Psoas muscle (tissue), 8 donors: ENCODE measurements around the gene RIPOR2. TPM values are rescaled to one million over a fixed set of nuclear protein-coding genes. Genes with fewer than 3 reads are reported as not detected.

Experiments
- ATAC-seq, 4 donors: fragments of 200-7000 bp; cut with Tn5 transposase; one replicate each; pipeline ENCODE4 v1.9.1; 2020; ENCODE audit warnings: moderate library complexity in 3 of 4, mild to moderate bottlenecking in 2 of 4
- DNase-seq, 2 donors: peaks; one replicate each; pipeline ENCODE4 v3.0.0-alpha.2; 2020
- H3K27ac ChIP-seq: fragments of 200-600 bp; one replicate; pipeline ENCODE4 v1.8.0; 2022
- H3K27me3 ChIP-seq, 3 donors: fragments of 200-600 bp in 1 of 3; one replicate each; pipeline versions ENCODE4 v1.6.1 to v1.8.0; 2013 to 2022; ENCODE audit warnings: low read length in 2 of 3, mild to moderate bottlenecking in 2 of 3, moderate library complexity in 1 of 3; ENCODE audit not compliant: insufficient read depth in 3 of 3
- H3K36me3 ChIP-seq, 2 donors: fragments of 200-600 bp in 1 of 2; one replicate each; pipeline versions ENCODE4 v1.6.1 to v1.8.0; 2013 to 2022; ENCODE audit warnings: low read depth in 1 of 2, mild to moderate bottlenecking in 1 of 2, moderate library complexity in 1 of 2; ENCODE audit not compliant: insufficient read depth in 1 of 2
- H3K4me1 ChIP-seq: fragments of 200-600 bp; one replicate; pipeline ENCODE4 v1.8.0; 2022
- H3K4me3 ChIP-seq: fragments of 200-600 bp; one replicate; pipeline ENCODE4 v1.8.0; 2022; ENCODE audit warnings: mild to moderate bottlenecking
- H3K9me3 ChIP-seq: fragments of 200-600 bp; one replicate; pipeline ENCODE4 v1.8.0; 2022
- WGBS, 3 donors: extraction: QIAGEN DNeasy Blood & Tissue Kit; methylation state at CpG; one replicate each; pipeline versions ENCODE4 v1.1.6 to v1.1.7; 2013; 5-methylcytosine and 5-hydroxymethylcytosine counted together
- intact Hi-C, 2 donors: fragments of 100-400 bp; cut with DNase I; formaldehyde crosslinking; loops; one replicate each; pipeline versions ENCODE4 v1.11.0 to v1.14.2; 2022
- polyA plus RNA-seq, 3 donors: library from polyadenylated mRNA; stranded (reverse); fragments of 200-250 nt; gene quantifications; one replicate each; pipeline ENCODE4 v1.2.3, GENCODE V29; 2013
- total RNA-seq, 4 donors: library from RNA; stranded (reverse); fragmentation: NEBNext Ultra II Directional in 2 of 4; extraction: Animal tissue kit (Norgen Biotek cat#: 25700) in 2 of 4; gene quantifications; one replicate each; pipeline versions ENCODE4 v1.2.1 to v1.2.4, GENCODE V29; 2021 to 2023
- TF ChIP-seq, protein P1 (sequence below): fragments of 200-600 bp; IDR thresholded peaks from one replicate; pipeline ENCODE4 v1.8.0; 2022; ENCODE audit warnings: antibody characterized with exemption
- donor health status: healthy with polysubstance abuse.
- donor health status: DM: no; HTN: no; CAD: no; lungs with moderate emphysema.
- donor health status: Bipolar disorder and iron deficiency.
- donor health status: healthy.
- donor health status: DM: yes; HTN: yes; CAD: no.
- donor health status: DM: no; HTN: no; CAD: no.
- donor health status: DM: no; HTN: no; CAD: no.
- donor health status: DM: yes; HTN: yes; CAD: no.

The RIPOR2 gene
- total and polyA plus RNA-seq, 7 donors, result 1.3 to 13.2 (median 7.1) TPM

DNA sequence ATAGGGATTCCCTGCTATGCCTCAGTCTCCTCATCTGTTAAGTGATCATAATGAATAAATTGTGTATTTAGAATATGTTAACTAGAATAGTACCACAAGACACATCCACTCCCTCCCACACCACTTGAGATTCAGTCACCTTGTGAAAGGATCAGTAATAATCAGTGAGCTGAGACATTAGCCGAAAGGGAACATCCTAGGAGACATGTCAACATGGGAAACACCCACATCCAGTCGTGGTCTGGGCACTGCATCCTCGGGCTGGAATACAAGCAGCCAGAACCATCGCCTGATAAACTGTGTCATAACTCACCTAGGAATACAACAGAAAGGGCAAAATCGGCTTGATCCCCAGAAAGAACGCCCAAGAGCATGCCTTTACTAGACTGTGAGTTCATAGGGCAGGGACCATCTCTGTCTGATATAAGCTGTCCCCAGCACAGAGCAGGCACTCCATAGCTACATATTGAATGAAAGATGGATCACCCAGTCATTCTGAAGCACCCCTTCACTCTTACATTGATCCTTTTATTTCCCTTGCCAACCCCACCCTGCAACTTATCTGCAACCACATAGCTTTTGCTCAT is 23.9 kb downstream of the RIPOR2 start:
- H3K9me3 ChIP-seq, result no peaks in the 10 kb centered on the region
- 68 to 73% (median 72%) methylated on average over 6 of the region's 6 CpGs for WGBS, 3 donors
- H3K27ac ChIP-seq, result peak overlapping the region; percentile 87
- peak overlapping the region; percentile 82 for H3K4me3 ChIP-seq
- no peaks in the 10 kb centered on the region for H3K27me3 ChIP-seq
- TF ChIP-seq, protein P1, sequence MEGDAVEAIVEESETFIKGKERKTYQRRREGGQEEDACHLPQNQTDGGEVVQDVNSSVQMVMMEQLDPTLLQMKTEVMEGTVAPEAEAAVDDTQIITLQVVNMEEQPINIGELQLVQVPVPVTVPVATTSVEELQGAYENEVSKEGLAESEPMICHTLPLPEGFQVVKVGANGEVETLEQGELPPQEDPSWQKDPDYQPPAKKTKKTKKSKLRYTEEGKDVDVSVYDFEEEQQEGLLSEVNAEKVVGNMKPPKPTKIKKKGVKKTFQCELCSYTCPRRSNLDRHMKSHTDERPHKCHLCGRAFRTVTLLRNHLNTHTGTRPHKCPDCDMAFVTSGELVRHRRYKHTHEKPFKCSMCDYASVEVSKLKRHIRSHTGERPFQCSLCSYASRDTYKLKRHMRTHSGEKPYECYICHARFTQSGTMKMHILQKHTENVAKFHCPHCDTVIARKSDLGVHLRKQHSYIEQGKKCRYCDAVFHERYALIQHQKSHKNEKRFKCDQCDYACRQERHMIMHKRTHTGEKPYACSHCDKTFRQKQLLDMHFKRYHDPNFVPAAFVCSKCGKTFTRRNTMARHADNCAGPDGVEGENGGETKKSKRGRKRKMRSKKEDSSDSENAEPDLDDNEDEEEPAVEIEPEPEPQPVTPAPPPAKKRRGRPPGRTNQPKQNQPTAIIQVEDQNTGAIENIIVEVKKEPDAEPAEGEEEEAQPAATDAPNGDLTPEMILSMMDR, result no peak
- no peaks in the 10 kb centered on the region for H3K36me3 ChIP-seq
- DNase-seq (no peak), ATAC-seq (no peak)
- H3K4me1 ChIP-seq, result peaks cover 38% of the 10 kb centered on the region
- intact Hi-C loops, result loop anchor here in 1 of 2 donors (5.0 kb wide), 1 partner anchor 75 kb away; no protein-coding TSS in a partner anchor

GRCh38 chr6:24910961-24911725 is 24.6 kb downstream of the RIPOR2 start:
- no peaks in the 10 kb centered on the region for H3K27me3 ChIP-seq
- TF ChIP-seq, protein P1, result no peak
- peak overlapping the region; percentile 82 for H3K4me3 ChIP-seq
- peaks cover 46% of the 10 kb centered on the region for H3K4me1 ChIP-seq
- peak overlapping the region; percentile 87 for H3K27ac ChIP-seq
- ATAC-seq (peak; percentile 78 to 81 (median 79)), DNase-seq (peak; percentile 66 to 90)
- intact Hi-C loops, result loop anchor here in 1 of 2 donors (5.0 kb wide), 1 partner anchor 76 kb away; no protein-coding TSS in a partner anchor
- no peaks in the 10 kb centered on the region for H3K9me3 ChIP-seq
- 0 to 1% (median 0%) methylated on average over 33 to 56 of the region's 56 CpGs for WGBS, 3 donors
- H3K36me3 ChIP-seq, result no peaks in the 10 kb centered on the region

GRCh38 chr6:24910331-24910960 is 25.3 kb downstream of the RIPOR2 start:
- 1 to 2% (median 1%) methylated on average over 32 to 33 of the region's 33 CpGs for WGBS, 3 donors
- H3K27ac ChIP-seq, result peak overlapping the region; percentile 87
- ATAC-seq (peak; percentile 33 to 69 (median 50)), DNase-seq (peak in 1 of 2 donors; percentile 67)
- TF ChIP-seq, protein P1, result peak; percentile 15
- intact Hi-C loops, result loop anchor here in 1 of 2 donors (5.0 kb wide), 1 partner anchor 77 kb away; no protein-coding TSS in a partner anchor
- H3K36me3 ChIP-seq, result no peaks in the 10 kb centered on the region
- H3K9me3 ChIP-seq, result no peaks in the 10 kb centered on the region
- peaks cover 46% of the 10 kb centered on the region for H3K4me1 ChIP-seq
- no peaks in the 10 kb centered on the region for H3K27me3 ChIP-seq
- H3K4me3 ChIP-seq, result peak overlapping the region; percentile 82

DNA sequence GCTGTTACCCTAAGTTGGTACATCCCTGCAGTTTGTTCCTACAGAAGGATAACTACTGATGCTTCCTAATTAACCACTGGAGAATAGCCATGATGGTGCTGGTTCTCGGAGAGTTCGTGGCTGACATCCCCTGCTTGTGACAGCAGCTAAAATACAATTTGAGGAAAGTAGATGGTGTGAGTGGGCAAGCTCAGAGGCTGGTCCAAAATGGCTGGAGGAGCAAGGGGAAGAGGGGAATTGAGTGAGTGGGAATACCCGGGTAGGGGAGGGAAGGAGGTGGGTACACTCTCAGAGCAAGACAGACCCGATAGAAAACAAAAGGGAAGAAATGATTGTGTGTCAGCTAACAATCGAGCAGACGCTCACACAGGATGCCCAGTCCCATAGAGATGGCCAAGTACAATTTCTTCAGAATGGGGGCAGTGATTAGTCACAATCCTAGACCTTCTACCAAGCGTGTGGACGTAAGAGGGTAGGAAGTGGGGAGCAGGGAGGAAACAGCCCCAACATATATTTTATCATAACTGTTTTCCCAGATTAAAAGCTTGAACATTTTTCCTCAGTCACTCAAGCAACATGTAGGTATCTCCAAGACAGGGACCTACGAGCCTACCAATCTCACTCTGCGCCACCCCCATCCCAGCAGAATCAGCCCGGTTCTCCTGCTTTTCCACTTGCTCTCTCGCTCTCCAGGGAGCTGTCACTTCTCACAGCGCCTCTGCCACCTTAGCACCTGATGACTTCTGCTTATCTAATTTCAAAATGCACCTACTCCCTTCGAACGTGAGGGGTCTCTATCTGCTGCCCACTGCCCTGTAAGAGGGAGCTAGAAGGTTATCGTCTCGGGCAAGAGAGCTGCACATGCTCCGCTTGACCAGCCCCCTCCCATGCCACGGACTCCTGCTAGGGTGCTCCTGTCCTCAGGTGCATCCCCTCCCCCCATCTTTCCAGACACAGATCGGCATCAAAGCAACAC is 26.2 kb downstream of the RIPOR2 start:
- ATAC-seq, result peak in 2 of 4 donors; percentile 3

More for the DNA sequence above, 26.2 kb downstream of the RIPOR2 start:
- Histone ChIP-seq H3K4me1 (peaks cover 50% of the 10 kb centered on the region), H3K27me3 (no peaks in the 10 kb centered on the region), H3K36me3 (no peaks in the 10 kb centered on the region), H3K27ac (peak overlapping the region; percentile 87), H3K4me3 (peak overlapping the region; percentile 82), H3K9me3 (no peaks in the 10 kb centered on the region)
- intact Hi-C loops, result loop anchor here in 1 of 2 donors (5.0 kb wide), 1 partner anchor 78 kb away; no protein-coding TSS in a partner anchor
- WGBS, 3 donors, result 33 to 39% (median 38%) methylated on average over 20 of the region's 20 CpGs
- no peak for DNase-seq
- TF ChIP-seq, protein P1, result no peak
